K562 (cell line): ENCODE measurements around the gene LRRC61. TPM values are rescaled to one million over a fixed set of nuclear protein-coding genes. Genes with fewer than 3 reads are reported as not detected.

Source experiments
- CREB3L1 ChIP-seq: fragments of 450-650 bp; IDR thresholded peaks from 2 replicates; pipeline ENCODE4 v1.6.1; 2014; ENCODE audit warnings: low read depth, mild to moderate bottlenecking, moderate library complexity, borderline replicate concordance
- CREB5 ChIP-seq: fragments of 250-450 bp; sonication (Bioruptor Pico); IDR thresholded peaks from 2 replicates; pipeline ENCODE4 v1.5.0; 2020; ENCODE audit warnings: mild to moderate bottlenecking
- GABPB1 ChIP-seq: sonication (generic); formaldehyde crosslinking; IDR thresholded peaks from 2 replicates; pipeline ENCODE4 v1.8.0; 2022; ENCODE audit warnings: mild to moderate bottlenecking, missing genetic modification reagents
- GMEB1 ChIP-seq: fragments of 250-450 bp; sonication (Bioruptor Pico); IDR thresholded peaks from 2 replicates; pipeline ENCODE4 v1.4.0; 2020; ENCODE audit warnings: mild to moderate bottlenecking
- HNRNPUL1 ChIP-seq: fragments of 200-400 bp; formaldehyde crosslinking; IDR thresholded peaks from 2 replicates; pipeline ENCODE4 v1.6.1; 2017; ENCODE audit warnings: low read length
- KLF16 ChIP-seq: IDR thresholded peaks from 2 replicates; pipeline ENCODE4 v1.6.1; 2016; ENCODE audit warnings: antibody characterized with exemption
- NFIX ChIP-seq: fragments of 250-450 bp; sonication (Bioruptor Pico); IDR thresholded peaks from 2 replicates; pipeline ENCODE4 v1.4.0; 2020; ENCODE audit warnings: low read depth, mild to moderate bottlenecking, moderate library complexity
- PBX2 ChIP-seq, 2 experiments: IDR thresholded peaks in 1 of 2; conservative IDR thresholded peaks in 1 of 2; 2 replicates each; pipeline ENCODE4 v1.6.1; 2016; ENCODE audit warnings: low read depth in 2 of 2, mild to moderate bottlenecking in 1 of 2, missing compliant biosample characterization in 1 of 2, missing genetic modification characterization in 1 of 2, moderate library complexity in 1 of 2
- RAD21 ChIP-seq, 2 experiments: fragments of 250-450 bp in 1 of 2; fragments of 450-650 bp in 1 of 2; sonication (Bioruptor Pico) in 1 of 2; formaldehyde crosslinking in 1 of 2; IDR thresholded peaks in 1 of 2; conservative IDR thresholded peaks in 1 of 2; 2 replicates each; pipeline versions ENCODE4 v1.4.0 to v1.8.0; 2020 to 2022; ENCODE audit warnings: mild to moderate bottlenecking in 2 of 2, moderate library complexity in 1 of 2
- SIN3B ChIP-seq: fragments of 450-650 bp; IDR thresholded peaks from 2 replicates; pipeline ENCODE4 v1.6.1; 2017; ENCODE audit warnings: low read depth, mild to moderate bottlenecking, moderate library complexity
- SREBF1 ChIP-seq: fragments of 150-350 bp; IDR thresholded peaks from 2 replicates; pipeline ENCODE4 v1.6.1; 2014; ENCODE audit warnings: antibody characterized with exemption, low read depth, low read length, borderline replicate concordance
- TCF7 ChIP-seq: sonication (generic); IDR thresholded peaks from 2 replicates; pipeline ENCODE4 v1.6.1; 2016; ENCODE audit warnings: antibody characterized with exemption, borderline replicate concordance
- ZBTB1 ChIP-seq: sonication (generic); formaldehyde crosslinking; IDR thresholded peaks from 2 replicates; pipeline ENCODE4 v1.8.1; 2023; ENCODE audit warnings: missing genetic modification reagents, low read depth, mild to moderate bottlenecking, borderline replicate concordance
- ZFP36 ChIP-seq: fragments of 150-350 bp; IDR thresholded peaks from 2 replicates; pipeline ENCODE4 v1.6.1; 2018; ENCODE audit warnings: low read length, low read depth; ENCODE audit not compliant: partially characterized antibody
- ZNF121 ChIP-seq: sonication (generic); formaldehyde crosslinking; conservative IDR thresholded peaks from 2 replicates; pipeline ENCODE4 v1.8.0; 2022; ENCODE audit warnings: missing genetic modification reagents
- ZNF165 ChIP-seq: fragments of 250-450 bp; sonication (Bioruptor Pico); IDR thresholded peaks from 2 replicates; pipeline ENCODE4 v1.4.0; 2020; ENCODE audit warnings: borderline replicate concordance
- ZNF175 ChIP-seq: fragments of 200-800 bp; sonication (Bioruptor generic); IDR thresholded peaks from 2 replicates; pipeline ENCODE4 v1.6.1; 2016; ENCODE audit warnings: low read depth, mild to moderate bottlenecking, missing genetic modification characterization, missing compliant biosample characterization
- ZNF274 ChIP-seq: IDR thresholded peaks from 2 replicates; pipeline ENCODE4 v1.6.1; 2011; ENCODE audit warnings: low read depth, mild to moderate bottlenecking, low read length, moderate library complexity, borderline replicate concordance
- polyA plus RNA-seq, 8 experiments: library from polyadenylated mRNA; depleted of rRNA in 4 of 8; stranded (reverse) in 5 of 8; unstranded in 3 of 8; fragments of >200 nt; fragmentation: Nextera tagmentation in 2 of 8; fragmentation: Illumina TruSeq in 1 of 8; extraction: Ambion mirVana in 2 of 8; extraction: Trizol in 1 of 8; gene quantifications; 2 replicates each; pipeline versions ENCODE4 v1.2.1 to v1.2.3, GENCODE V29; 2011 to 2014; ENCODE audit warnings: inconsistent platforms in 1 of 8, missing spikeins in 1 of 8
- total RNA-seq, 7 experiments: library from RNA; depleted of rRNA in 6 of 7; stranded (reverse); fragments of >200 nt in 6 of 7; fragmentation: Illumina TruSeq in 2 of 7; extraction: Trizol in 2 of 7; gene quantifications; 2 replicates each; pipeline versions ENCODE4 v1.2.1 to v1.2.3, GENCODE V29; 2011 to 2021; ENCODE audit warnings: low replicate concordance in 1 of 7

The LRRC61 gene
- total and polyA plus RNA-seq, 9 of the 15 experiments (the other 6 are each of a cell fraction or from before 2014, with no cell fraction given) = 1.3 to 55.2 (median 35.2) TPM

- TF ChIP-seq TCF7 (peak; percentile 97), ZNF274 (no peak), GABPB1 (peak; percentile 64), CREB5 (CRISPR knock-in tag) (no peak), ZFP36 (no peak), SIN3B (peak; percentile 10), ZBTB1 (peak; percentile 54), RAD21 (CRISPR knock-in tag; conservative IDR thresholded peaks at IDR 0.05 in 1 of 2, IDR thresholded peaks at IDR 0.05 in 1 of 2) (peak; percentile 3 to 6; a peak in 1 of 4 replicates), SREBF1 (peak; percentile 95), PBX2 (CRISPR knock-in tag; IDR thresholded peaks at IDR 0.05; ENCODE audit: low read depth) (peak; percentile 65), PBX2 (tag; conservative IDR thresholded peaks at IDR 0.05; ENCODE audit: low read depth) (peak; percentile 81), ZNF165 (no peak; the same call in 1 of the 2 replicates), KLF16 (no peak), NFIX (no peak), HNRNPUL1 (no peak), CREB3L1 (peak; percentile 17; the same call in 1 of the 2 replicates), ZNF121 (CRISPR knock-in tag) (no peak), GMEB1 (CRISPR knock-in tag) (peak; percentile 69), ZNF175 (CRISPR knock-in tag) (no peak)
Observed at GRCh38 chr7:150378853-150379440, 55.8 kb downstream of the LRRC61 start, which contains the start of gene ZNF775 (continued).
